ENCODE measurements around the gene FLNC. TPM values are rescaled to one million over a fixed set of nuclear protein-coding genes. Genes with fewer than 3 reads are reported as not detected.
A peak's percentile ranks its signal among the peaks of the same experiment; 100 is the strongest.

The FLNC gene
- total and polyA plus RNA-seq, 2 of the 13 experiments (the other 11 are each of a cell fraction or from before 2014, with no cell fraction given): 0.02 TPM; not detected in 1

- TF ChIP-seq ZFP41 (CRISPR knock-in tag; IDR thresholded peaks at IDR 0.05; ENCODE audit: borderline replicate concordance): no peak
- no peak for TF ChIP-seq ELF1 (CRISPR knock-in tag; IDR thresholded peaks at IDR 0.05)
- TF ChIP-seq MED8 (CRISPR knock-in tag; IDR thresholded peaks at IDR 0.05; ENCODE audit: insufficient replicate concordance): no peak
- TF ChIP-seq TFAP4 (IDR thresholded peaks at IDR 0.05; ENCODE audit: borderline replicate concordance, low read depth): no peak
- no peak for TF ChIP-seq RERE (CRISPR knock-in tag; IDR thresholded peaks at IDR 0.05; ENCODE audit: low read depth)
- no peak for TF ChIP-seq TOE1 (CRISPR knock-in tag; IDR thresholded peaks at IDR 0.05)
- TF ChIP-seq E2F1 (CRISPR knock-in tag; IDR thresholded peaks at IDR 0.05): no peak
- 0 out of 2 replicates have a peak, but pooled peaks have one; percentile 20 for TF ChIP-seq TSC22D2 (CRISPR knock-in tag; IDR thresholded peaks at IDR 0.05; ENCODE audit: borderline replicate concordance)
- TF ChIP-seq, protein P1, sequence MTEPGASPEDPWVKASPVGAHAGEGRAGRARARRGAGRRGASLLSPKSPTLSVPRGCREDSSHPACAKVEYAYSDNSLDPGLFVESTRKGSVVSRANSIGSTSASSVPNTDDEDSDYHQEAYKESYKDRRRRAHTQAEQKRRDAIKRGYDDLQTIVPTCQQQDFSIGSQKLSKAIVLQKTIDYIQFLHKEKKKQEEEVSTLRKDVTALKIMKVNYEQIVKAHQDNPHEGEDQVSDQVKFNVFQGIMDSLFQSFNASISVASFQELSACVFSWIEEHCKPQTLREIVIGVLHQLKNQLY (CRISPR knock-in tag; IDR thresholded peaks at IDR 0.05): 0 out of 2 replicates have a peak, but pooled peaks have one; percentile 2
- no peak for TF ChIP-seq ZNF550 (CRISPR knock-in tag; IDR thresholded peaks at IDR 0.05; ENCODE audit: borderline replicate concordance)
- no peak for TF ChIP-seq ATF7 (IDR thresholded peaks at IDR 0.05)
- TF ChIP-seq ATF7 (CRISPR knock-in tag; IDR thresholded peaks at IDR 0.05): 0 out of 2 replicates have a peak, but pooled peaks have one; percentile 56
- TF ChIP-seq NFYB (CRISPR knock-in tag; IDR thresholded peaks at IDR 0.05): no peak
- no peak; the same call in 1 of the 2 replicates for TF ChIP-seq NCOA1 (CRISPR knock-in tag; IDR thresholded peaks at IDR 0.05)
- no peak for TF ChIP-seq ZNF317 (CRISPR knock-in tag; IDR thresholded peaks at IDR 0.05)
- TF ChIP-seq TAF15 (IDR thresholded peaks at IDR 0.05; ENCODE audit: low read depth, low read length, poor library complexity, severe bottlenecking): no peak
- TF ChIP-seq RFXANK (CRISPR knock-in tag; IDR thresholded peaks at IDR 0.05): no peak
- no peak for TF ChIP-seq DNMT3B (CRISPR knock-in tag; conservative IDR thresholded peaks at IDR 0.05)
- TF ChIP-seq ZNF296 (CRISPR knock-in tag; conservative IDR thresholded peaks at IDR 0.05): no peak
Observed at GRCh38 chr7:128862571-128863432, 32.6 kb downstream of the FLNC start, which contains the start of gene ATP6V1F (continued).
